Activated CD8-positive, alpha-beta memory T cell treated with anti-CD3 and anti-CD28 coated beads, Interleukin-2, amount 50 U/mL, for 24 hours (primary cell): ENCODE data around the gene C1S.
"Not testable (repeated sequence)": the region's sequence is repeated elsewhere in the genome, so short reads cannot be mapped to it uniquely, and the experiment has no call there.

ENCODE experiments used
- DNase-seq: peaks from one replicate; pipeline ENCODE4 v3.0.0-alpha.2; 2020; ENCODE audit errors: extremely low read depth

The C1S gene

DNA sequence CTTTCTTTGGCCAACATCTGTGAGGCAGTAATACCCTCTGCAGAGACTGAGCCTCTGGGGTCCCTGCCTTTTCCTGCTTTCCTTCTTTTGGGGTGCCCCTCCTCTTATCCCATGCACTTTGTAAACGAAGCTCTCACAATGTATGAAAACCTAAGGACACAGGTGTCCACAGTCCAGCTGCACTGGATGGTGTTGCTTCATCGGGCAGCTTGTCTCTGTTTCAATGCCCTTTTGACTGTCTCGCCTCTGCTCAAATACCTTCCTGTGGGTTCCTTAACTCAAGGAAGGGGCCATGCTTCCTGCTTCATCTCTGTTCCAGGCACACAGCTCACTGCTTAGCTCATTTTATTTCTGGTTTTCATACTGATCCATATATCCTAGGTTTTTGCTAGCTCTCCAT, 42.1 kb downstream of the C1S start:
- DNase-seq = no peak

DNA sequence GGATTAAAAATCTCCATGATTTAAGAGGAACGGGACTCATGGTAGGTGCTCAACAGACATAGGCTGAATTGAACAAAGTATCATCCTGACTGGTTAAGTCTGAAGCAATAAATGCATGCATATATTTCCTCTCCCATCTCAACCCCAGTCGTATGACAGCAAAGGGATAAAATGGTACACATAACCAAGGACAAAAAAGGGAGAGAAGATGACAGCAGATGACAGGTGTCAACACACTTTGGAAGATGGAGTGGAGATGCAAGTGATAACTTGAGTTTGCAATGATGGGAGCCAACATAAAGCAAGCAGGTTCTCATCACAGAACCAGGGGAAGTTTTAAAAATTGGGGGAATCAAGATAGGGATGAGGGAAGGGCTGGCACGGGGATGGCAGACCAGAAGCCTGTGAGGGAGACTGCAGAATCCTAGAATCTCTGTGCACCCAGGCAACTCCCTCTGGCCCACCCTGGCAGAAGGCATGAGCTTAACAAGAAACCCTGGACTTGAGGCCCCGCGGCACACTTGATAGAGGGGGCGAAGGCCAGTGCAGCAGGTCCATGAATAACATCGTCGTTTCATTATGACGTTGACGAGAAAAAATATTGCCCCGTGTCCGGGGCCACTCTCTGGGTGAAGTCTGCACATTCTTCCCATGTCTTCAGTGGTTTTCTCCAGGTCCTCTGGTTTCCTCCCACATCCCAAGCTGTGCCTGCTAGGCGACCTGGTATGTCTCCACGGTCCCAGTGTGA, 43.5 kb downstream of the C1S start:
- DNase-seq = no peak

DNA sequence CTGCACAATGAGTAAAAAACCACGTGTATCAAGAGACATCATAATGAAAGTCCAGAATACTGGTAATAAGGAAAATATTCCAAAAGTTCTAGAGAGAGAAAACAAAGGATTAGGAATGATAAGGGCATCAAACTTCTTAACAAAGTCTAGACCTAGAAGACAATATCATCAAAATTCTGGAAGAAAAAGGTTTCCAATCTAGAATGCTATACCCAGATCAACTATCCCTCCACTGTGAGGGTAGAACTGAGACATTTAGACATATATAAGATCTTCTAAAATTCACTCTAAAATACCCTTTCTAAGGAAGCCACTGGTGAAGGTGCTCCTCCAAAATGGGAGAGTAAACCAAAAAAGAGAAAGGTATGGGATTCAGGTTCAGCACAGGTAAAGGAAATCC, 45.6 kb downstream of the C1S start:
- DNase-seq = no peak

DNA sequence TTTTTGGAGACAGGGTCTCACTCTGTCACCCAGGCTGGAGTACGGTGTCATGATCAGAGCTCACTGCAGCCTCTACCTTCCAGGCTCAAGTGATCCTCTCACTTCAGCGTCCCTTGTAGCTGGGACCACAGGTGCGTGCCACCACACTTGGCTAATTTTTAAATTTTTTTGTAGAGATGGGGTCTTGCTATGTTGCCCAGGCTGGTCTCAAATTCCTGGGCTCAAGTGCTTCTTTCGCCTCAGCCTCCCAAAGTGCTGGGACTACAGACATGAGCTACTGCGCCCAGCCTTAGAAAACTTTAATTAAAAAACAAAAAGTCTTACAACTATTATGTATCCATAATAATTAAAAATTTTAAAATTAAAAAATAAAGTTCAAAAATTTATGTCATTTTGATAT, 46.7 kb downstream of the C1S start:
- not testable (repeated sequence) for DNase-seq

DNA sequence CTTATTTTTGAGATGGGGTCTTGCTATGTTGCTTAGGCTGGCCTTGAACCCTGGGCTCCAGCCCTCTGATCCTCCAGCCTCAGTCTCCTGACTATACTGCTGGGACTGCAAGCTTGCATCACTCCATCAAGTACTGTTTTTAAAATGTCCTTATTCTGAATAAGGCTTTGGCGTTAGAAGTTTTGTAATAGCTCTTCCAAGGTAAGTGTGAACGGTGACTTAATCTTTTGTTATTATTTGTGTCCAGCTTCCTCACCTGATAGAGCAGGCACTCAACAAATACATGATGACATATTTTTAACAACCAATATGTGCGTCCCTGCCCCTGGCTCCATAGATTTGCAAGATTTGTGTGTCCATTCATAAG, 47.1 kb downstream of the C1S start:
- DNase-seq = no peak

DNA sequence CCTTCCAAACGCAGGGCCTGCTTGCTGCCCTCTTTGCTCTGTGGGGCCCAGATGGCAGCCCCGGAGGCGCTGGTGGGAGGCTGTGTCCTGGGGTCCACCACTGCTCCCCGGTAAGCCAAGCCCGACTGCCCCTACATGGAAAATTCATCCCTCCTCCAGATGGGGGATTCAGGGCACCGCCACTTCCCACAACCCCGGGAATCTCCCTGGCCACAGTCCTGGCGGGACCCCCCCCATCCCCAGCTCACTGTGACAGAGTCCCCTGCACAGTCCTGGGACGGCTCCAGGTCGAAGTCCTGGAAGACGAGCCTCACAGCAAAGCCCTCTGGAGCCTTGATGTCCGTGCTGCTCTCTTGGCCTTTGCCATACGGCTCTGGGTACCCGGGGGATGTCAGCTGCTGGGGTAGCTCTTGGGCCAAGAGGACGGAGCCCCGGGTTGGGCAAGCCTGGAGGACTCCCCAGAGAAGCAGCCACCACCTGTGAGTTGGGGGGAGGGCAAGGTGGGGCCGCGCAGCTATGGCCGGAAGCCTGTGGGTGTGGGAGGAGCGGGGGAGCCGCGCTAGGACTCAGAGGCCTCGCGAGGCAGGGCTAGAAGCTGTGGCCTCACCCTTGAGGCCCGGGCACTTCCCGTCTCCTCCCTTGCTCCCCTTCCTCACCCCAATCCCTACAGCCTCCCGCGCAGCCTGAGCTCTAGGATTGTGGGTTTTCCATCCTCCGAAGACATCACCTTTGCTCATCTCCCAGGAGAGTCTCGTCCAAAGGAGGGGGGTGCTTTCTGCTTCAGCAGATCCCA, 47.7 kb downstream of the C1S start:
- peak; percentile 47 for DNase-seq

DNA sequence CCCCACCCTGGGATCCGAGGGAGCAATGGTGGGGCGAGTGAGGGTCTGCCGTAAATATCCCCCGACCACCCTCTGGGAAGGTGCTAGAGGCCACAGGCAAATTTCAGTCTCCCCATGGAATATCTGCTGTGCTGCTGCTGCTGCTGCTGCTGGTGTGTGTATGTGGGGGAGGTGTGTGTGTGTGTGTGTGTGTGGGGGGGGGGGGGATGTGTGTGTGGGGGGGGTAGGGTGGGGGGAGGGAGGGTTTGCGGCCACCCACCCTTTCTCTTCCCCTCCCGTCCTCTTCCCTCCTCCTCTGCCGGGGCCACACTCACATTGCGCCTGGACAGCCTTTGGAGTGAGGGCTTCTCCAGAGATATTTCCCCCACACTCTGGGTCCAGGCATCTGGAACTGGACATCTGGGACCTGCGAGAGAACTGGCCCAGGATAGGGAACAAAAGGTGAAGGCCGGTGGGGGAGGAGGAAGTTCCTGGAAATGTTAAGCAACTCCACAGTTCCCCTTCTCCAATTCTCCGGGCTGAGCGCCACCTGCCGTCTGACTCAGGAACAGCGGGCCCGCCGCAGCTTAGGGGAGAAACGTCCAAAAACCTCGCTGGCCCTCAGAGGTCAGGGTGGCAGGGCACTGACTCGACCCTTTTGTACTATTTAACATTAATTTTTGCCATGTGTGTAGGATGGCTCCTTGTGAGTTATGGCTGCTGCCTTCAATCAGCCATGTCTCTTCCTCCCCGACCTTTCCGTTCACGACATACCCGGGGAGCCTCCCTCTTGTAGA, 48.5 kb downstream of the C1S start, which contains the start of gene C1RL:
TSS of gene C1RL (minus strand) at position 419 of the 776 bp plus-strand sequence. CDS start at position 385, 34 bp downstream.
- DNase-seq = peak; percentile 63

DNA sequence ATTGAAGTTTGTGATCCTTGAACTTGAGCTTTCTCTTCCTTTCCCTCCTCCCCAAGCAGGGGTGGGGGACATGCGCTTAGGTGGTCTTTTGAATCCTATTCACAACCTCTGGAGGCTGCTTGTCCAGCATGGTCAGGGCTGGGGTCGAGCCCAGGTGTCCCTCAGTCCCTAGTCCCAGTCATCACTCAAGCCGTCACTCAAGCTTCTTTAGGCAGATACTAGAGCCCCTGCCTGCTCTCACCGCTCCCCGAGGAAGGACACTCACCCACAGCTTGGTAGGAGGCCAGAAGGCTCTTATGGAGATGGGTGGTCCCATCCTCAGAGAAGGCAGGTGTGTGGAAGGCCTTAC, 49.0 kb downstream of the C1S start:
- no peak for DNase-seq

DNA sequence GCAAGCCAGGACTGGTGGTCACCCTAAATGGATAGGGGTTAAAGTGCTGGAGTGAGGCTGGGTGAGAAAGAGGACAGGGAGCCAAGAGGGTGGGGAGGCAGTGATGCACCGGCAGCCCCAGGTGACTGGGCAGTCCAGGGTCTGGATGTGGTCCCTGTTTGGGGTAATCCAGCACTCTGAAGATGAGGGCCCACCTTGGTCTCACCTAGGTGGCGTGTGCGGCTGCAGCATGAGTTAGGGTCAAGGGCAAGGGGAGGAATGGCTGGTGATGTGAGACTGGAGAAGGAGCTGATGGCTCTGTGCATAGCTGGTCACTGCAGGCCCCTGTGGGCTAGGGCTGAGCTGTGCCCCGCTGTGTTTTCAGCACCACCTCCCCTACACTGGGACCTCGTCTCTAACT, 50.1 kb downstream of the C1S start:
- no peak for DNase-seq

DNA sequence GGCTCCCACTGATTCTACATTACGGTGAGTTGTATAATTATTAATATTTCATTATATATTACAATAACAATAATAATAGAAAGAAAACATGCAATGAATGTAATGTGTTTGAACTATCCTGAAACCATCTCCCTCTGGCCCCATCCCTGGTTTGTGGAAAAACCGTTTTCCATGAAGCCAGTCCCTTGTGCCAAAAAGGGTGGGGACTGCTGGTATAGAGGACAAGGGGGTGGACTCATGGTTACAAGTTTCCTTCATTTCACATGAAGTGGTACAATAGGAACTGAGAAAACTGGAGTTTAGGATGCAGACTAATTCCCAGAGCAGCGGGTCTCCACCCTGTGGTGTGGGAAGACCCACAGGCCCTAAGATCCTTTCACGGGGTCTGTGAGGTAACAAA, 51.5 kb downstream of the C1S start:
- no peak for DNase-seq

DNA sequence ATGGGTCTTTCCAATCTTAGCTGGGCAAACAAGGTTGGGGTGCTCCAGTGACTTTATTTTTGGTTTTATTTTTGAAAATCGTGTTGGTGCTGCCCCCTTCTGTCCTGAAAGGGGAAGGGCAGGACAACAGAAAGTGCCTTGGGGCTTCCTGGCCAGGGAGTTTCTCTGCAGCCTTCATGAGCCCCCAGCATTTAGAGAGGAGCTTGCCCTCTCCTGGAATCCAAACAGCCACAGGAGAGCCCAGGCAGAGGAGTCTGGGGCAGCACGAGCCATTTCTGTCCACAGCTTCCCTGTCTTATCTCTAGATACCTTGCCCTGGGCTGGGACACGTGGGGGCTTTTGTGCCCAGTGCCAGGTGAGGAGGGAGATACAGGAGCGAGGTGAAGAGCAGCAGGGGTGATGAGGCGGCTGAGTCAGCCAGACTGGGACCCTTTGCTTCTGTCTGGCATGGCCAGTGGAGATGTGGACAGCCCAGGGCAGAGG, 52.9 kb downstream of the C1S start:
- DNase-seq = no peak

DNA sequence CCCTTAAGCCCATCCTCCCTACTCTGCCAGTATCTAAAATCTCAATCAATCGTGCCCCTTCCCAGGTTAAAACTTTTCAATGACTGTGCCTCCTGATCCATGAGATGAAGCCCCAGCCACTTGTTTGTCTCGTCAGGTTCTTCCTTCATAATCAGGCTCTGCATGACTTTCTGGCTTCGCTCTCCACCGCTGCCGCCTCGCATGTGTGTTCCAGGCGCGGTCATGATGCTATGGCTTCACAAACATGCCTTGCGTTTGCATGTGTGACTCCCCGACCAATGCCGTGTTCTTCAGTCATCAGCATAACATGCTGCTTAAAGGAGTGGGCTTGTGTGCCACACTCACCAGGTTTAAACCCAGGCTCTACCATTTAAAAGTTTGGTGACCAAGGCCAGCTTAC, 53.5 kb downstream of the C1S start:
- DNase-seq = no peak

DNA sequence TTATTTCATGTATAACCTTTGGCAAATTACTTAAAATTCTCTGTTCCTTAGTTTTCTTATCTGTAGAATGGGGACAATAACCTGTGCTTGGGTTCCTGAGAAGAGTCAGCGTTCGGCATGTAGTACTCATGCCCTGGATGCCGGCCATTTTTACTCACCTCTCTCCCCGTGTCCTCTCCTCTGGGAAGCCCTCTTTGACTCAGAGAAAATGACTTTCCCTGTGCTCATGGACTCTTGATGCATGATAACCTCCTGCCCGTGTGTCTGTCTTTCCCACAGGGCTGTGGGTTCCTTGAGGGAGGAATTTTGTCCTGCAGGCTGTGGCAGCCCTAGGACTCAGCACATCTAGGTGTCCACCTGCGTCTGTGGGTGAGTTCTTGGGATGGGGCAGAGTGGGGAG, 54.3 kb downstream of the C1S start:
- no peak for DNase-seq

DNA sequence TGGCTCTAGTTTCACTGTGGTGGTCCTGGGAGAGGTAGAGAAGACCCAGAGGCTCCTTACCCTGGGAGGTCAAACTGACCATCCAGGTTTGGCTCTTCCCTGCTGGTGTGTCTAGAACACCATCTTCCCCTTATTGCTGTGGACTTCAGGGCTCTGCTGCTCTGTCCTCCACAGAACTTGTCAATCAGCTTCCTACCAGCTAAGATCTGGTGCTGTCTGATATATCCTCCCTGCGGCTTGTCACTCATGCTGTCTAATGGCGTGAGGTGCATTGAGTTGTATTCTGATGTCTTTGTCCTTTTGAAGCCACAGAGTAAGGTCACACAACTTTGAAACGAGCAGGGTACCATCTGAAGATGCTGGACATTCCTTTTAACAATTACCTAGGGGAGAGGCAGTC, 55.7 kb downstream of the C1S start:
- no peak for DNase-seq

DNA sequence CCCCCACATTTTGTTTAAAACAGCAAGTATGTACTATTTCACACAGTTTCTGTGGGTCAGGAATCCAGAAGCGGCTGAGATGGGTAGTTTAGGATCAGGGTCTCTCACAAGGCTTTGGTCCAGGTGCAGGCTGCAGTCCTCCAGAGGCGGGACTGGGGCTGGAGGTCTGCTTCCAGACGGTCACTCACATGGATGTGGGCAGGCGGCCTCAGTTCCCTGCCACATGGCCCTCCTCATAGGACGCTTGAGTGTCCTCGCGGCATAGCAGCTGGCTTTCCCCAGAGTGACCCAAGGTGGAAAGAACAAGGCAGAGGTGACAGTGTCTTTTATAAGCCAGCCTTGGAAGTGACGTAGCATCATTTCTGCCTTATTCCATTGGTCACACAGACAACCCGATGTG, 56.4 kb downstream of the C1S start:
- no peak for DNase-seq

DNA sequence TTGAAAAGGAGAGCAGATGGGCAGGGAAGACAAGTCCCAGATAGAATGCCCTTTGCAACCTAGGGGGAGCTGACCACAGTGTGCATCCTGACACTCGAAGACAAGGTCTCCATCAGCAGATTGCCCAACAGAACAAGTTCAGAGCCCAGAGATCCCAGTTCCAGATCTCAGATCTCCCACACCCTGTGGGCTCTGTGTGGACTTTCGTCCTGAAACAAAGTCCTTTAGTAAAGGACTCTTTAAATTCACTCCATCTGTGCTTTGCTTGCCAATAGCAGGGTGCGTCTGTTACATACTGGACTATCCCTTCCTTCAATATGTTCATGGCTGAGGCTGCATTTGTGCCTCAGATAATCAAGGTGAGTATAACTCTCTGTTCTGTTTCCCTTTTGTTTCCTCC, 57.2 kb downstream of the C1S start:
- no peak for DNase-seq

DNA sequence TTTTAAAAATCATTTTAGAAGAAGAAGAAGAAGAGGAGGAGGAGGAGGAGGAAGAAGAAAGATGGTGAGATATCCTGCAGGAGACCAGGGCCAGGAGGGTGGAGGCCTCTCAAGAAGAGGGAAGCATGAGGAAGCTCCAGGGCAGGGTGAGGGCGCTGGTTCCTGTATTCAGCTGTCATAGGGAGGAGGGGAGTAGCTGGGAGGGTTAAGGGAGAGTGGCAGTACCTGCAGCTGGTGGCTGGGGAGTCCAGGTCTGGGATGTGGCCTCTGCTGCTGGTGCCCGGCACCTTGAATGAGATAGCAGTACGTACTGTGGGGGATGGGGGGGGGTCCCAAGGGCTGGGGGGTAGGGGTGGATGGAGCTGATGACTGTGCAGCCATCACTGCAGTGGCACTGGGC, 58.4 kb downstream of the C1S start:
- DNase-seq = no peak

DNA sequence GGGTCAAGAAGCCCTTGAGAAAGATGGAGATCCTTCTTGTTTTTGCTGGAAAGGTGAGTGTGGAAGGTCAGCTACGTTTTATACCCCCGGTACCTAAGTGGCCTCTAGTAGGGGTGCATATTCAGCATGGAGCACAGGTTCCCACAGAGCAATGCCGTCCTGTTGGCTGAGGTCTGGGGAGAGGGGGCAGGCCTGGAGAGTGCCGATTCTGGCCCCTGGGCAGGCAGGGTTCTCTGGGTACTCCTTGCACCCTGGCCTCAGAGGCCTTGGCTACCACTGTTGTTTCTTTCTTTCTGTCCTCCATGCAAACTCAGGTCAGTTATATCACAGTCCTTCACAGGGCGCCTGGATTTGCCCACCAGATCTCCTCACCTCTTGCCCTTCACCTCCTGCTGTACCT, 59.6 kb downstream of the C1S start:
- DNase-seq = no peak
